ENCODE results near the gene RAPGEF6.

Gene RAPGEF6

GRCh38 chr5:131514316-131515283 is 120.4 kb downstream of the RAPGEF6 start:
- DNase-seq (ENCODE audit: low read depth, low spot score), result no peak
- H3K4me3 ChIP-seq (ENCODE audit: low read depth, low read length), result no peak overlapping the region
- TF ChIP-seq, protein P1, sequence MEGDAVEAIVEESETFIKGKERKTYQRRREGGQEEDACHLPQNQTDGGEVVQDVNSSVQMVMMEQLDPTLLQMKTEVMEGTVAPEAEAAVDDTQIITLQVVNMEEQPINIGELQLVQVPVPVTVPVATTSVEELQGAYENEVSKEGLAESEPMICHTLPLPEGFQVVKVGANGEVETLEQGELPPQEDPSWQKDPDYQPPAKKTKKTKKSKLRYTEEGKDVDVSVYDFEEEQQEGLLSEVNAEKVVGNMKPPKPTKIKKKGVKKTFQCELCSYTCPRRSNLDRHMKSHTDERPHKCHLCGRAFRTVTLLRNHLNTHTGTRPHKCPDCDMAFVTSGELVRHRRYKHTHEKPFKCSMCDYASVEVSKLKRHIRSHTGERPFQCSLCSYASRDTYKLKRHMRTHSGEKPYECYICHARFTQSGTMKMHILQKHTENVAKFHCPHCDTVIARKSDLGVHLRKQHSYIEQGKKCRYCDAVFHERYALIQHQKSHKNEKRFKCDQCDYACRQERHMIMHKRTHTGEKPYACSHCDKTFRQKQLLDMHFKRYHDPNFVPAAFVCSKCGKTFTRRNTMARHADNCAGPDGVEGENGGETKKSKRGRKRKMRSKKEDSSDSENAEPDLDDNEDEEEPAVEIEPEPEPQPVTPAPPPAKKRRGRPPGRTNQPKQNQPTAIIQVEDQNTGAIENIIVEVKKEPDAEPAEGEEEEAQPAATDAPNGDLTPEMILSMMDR (IDR thresholded peaks at IDR 0.05; ENCODE audit: insufficient read depth, low read length, missing control alignments), result no peak
- CTCF ChIA-PET, result no interaction called here
- POLR2A ChIA-PET, result no interaction called here

GRCh38 chr5:131513780-131514179 is 121.2 kb downstream of the RAPGEF6 start:
- H3K4me3 ChIP-seq (ENCODE audit: low read depth, low read length), result no peak overlapping the region
- TF ChIP-seq, protein P1 (IDR thresholded peaks at IDR 0.05; ENCODE audit: insufficient read depth, low read length, missing control alignments), result no peak
- no peak for DNase-seq (ENCODE audit: low read depth, low spot score)
- CTCF ChIA-PET, result interaction anchor here (1.4 kb wide), 1 partner anchor 16 kb away, joined by 6 read pairs; no protein-coding TSS in a partner anchor
- POLR2A ChIA-PET, result no interaction called here

- TF ChIP-seq, protein P1 (IDR thresholded peaks at IDR 0.05; ENCODE audit: insufficient read depth, low read length, missing control alignments), result no peak
- no peak overlapping the region for H3K4me3 ChIP-seq (ENCODE audit: low read depth, low read length)
- DNase-seq (ENCODE audit: low read depth, low spot score), result no peak
- POLR2A ChIA-PET, result no interaction called here
- CTCF ChIA-PET, result interaction anchor here (1.2 kb wide), 1 partner anchor 495 kb away, joined by 6 read pairs; no protein-coding TSS in a partner anchor
Observed at GRCh38 chr5:131511934-131512333, 123.1 kb downstream of the RAPGEF6 start.

DNA sequence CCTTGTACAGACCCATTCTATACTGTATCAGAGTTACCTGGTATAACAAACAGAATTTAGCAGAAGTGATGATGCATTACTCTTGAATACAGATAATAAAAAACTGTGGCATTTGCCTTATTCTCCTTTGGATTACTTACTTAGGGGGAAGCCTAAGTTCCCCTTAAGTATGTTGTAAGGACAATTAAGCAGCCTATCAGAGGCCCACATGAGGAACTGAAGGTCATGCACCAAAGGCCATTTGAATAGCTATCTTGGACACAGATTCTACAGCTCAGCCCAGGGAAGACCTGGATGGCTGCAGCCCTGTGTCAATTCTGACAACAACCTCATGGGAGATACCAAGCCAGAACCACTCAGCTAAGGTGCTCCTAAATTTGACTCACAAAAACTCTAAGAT is 125.2 kb downstream of the RAPGEF6 start:
- ChIA-PET POLR2A (no interaction called here), CTCF (no interaction called here)
- TF ChIP-seq, protein P1 (IDR thresholded peaks at IDR 0.05; ENCODE audit: insufficient read depth, low read length, missing control alignments), result no peak
- no peak overlapping the region for H3K4me3 ChIP-seq (ENCODE audit: low read depth, low read length)
- DNase-seq (ENCODE audit: low read depth, low spot score), result no peak

- ChIA-PET POLR2A (interaction anchor here (0.7 kb wide), 1 partner anchor 357 kb away, joined by 3 read pairs; no protein-coding TSS in a partner anchor), CTCF (interaction anchor here (0.5 to 1.5 kb wide), 3 partner anchors 16 to 503 kb away, joined by 3 to 6 read pairs (median 4); no protein-coding TSS in a partner anchor)
- no peak overlapping the region for H3K4me3 ChIP-seq (ENCODE audit: low read depth, low read length)
- DNase-seq (ENCODE audit: low read depth, low spot score), result no peak
- TF ChIP-seq, protein P1 (IDR thresholded peaks at IDR 0.05; ENCODE audit: insufficient read depth, low read length, missing control alignments), result no peak
Observed at GRCh38 chr5:131505237-131505908, 129.7 kb downstream of the RAPGEF6 start.

- no peak overlapping the region for H3K4me3 ChIP-seq (ENCODE audit: low read depth, low read length)
- CTCF ChIA-PET, result interaction anchor here (1.0 kb wide), 1 partner anchor 9 kb away, joined by 3 read pairs; no protein-coding TSS in a partner anchor
- DNase-seq (ENCODE audit: low read depth, low spot score), result no peak
- TF ChIP-seq, protein P1 (IDR thresholded peaks at IDR 0.05; ENCODE audit: insufficient read depth, low read length, missing control alignments), result no peak
- POLR2A ChIA-PET, result no interaction called here
Observed at GRCh38 chr5:131496400-131496713, 138.7 kb downstream of the RAPGEF6 start.
